WTC11 (cell line): ENCODE measurements around the gene PCBP3.

Experiments
- EMX1 ChIP-seq: fragments of 250-450 bp; sonication (Bioruptor Pico); IDR thresholded peaks from 2 replicates; pipeline ENCODE4 v1.8.0; 2021; ENCODE audit warnings: mild to moderate bottlenecking
- ESRRA ChIP-seq: sonication (generic); formaldehyde crosslinking; IDR thresholded peaks from 2 replicates; pipeline ENCODE4 v1.8.1; 2022; ENCODE audit warnings: mild to moderate bottlenecking, missing genetic modification reagents, borderline replicate concordance
- FOXJ3 ChIP-seq: sonication (generic); formaldehyde crosslinking; IDR thresholded peaks from 2 replicates; pipeline ENCODE4 v1.9.0; 2021; ENCODE audit warnings: missing genetic modification reagents, mild to moderate bottlenecking, borderline replicate concordance
- FOXK1 ChIP-seq: sonication (generic); formaldehyde crosslinking; IDR thresholded peaks from 2 replicates; pipeline ENCODE4 v1.8.0; 2022; ENCODE audit warnings: mild to moderate bottlenecking, moderate library complexity, missing genetic modification reagents
- NR3C1 ChIP-seq: sonication (generic); formaldehyde crosslinking; conservative IDR thresholded peaks from 2 replicates; pipeline ENCODE4 v1.8.1; 2023; ENCODE audit warnings: low read depth, mild to moderate bottlenecking, missing genetic modification reagents
- TEAD1 ChIP-seq: sonication (generic); formaldehyde crosslinking; IDR thresholded peaks from 2 replicates; pipeline ENCODE4 v1.8.0; 2022; ENCODE audit warnings: mild to moderate bottlenecking, missing genetic modification reagents
- TEAD4 ChIP-seq: sonication (generic); formaldehyde crosslinking; IDR thresholded peaks from 2 replicates; pipeline ENCODE4 v1.8.0; 2022; ENCODE audit warnings: mild to moderate bottlenecking, missing genetic modification reagents
- TP53 ChIP-seq: sonication (generic); formaldehyde crosslinking; IDR thresholded peaks from 2 replicates; pipeline ENCODE4 v1.8.1; 2023; ENCODE audit warnings: mild to moderate bottlenecking, missing genetic modification reagents
- ZNF263 ChIP-seq: sonication (generic); formaldehyde crosslinking; IDR thresholded peaks from 2 replicates; pipeline ENCODE4 v1.8.1; 2022; ENCODE audit warnings: low read depth, mild to moderate bottlenecking, moderate library complexity, missing genetic modification reagents
- ZNF671 ChIP-seq: fragments of 250-450 bp; sonication (Bioruptor Pico); IDR thresholded peaks from 2 replicates; pipeline ENCODE4 v1.8.0; 2021; ENCODE audit warnings: mild to moderate bottlenecking
- TF ChIP-seq, protein P1 (sequence below): fragments of 200-600 bp; IDR thresholded peaks from 2 replicates; pipeline ENCODE4 v1.8.0; 2022; ENCODE audit warnings: antibody characterized with exemption
- TF ChIP-seq, protein P2 (sequence below): sonication (generic); formaldehyde crosslinking; IDR thresholded peaks from 2 replicates; pipeline ENCODE4 v1.8.1; 2022; ENCODE audit warnings: missing genetic modification reagents, borderline replicate concordance
- TF ChIP-seq, protein P3 (sequence below): sonication (generic); formaldehyde crosslinking; IDR thresholded peaks from 2 replicates; pipeline ENCODE4 v1.8.1; 2022; ENCODE audit warnings: low read depth, missing genetic modification reagents, borderline replicate concordance
- TF ChIP-seq, protein P4 (sequence below): sonication (generic); formaldehyde crosslinking; IDR thresholded peaks from 2 replicates; pipeline ENCODE4 v1.8.1; 2023; ENCODE audit warnings: mild to moderate bottlenecking, missing genetic modification reagents, borderline replicate concordance

DNA sequence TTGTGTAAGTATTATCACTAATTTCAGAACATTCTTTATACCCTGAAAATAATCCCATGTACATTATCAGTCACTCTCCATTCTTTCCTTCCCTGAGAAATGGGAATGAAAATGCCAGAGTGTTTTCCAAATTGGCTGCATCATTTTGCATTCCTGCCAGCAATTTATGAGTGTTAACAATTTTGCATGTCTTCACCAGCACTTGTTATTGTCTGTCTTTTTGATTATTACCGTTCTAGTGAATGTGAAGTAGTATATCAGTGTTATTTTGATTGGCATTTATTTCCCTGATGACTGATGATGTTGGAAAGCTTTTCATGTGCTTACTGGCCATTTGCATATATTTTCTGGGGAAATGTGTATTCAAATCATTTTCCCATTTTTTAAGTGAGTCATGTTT, 71.9 kb downstream of the PCBP3 start:
- TF ChIP-seq, protein P1, sequence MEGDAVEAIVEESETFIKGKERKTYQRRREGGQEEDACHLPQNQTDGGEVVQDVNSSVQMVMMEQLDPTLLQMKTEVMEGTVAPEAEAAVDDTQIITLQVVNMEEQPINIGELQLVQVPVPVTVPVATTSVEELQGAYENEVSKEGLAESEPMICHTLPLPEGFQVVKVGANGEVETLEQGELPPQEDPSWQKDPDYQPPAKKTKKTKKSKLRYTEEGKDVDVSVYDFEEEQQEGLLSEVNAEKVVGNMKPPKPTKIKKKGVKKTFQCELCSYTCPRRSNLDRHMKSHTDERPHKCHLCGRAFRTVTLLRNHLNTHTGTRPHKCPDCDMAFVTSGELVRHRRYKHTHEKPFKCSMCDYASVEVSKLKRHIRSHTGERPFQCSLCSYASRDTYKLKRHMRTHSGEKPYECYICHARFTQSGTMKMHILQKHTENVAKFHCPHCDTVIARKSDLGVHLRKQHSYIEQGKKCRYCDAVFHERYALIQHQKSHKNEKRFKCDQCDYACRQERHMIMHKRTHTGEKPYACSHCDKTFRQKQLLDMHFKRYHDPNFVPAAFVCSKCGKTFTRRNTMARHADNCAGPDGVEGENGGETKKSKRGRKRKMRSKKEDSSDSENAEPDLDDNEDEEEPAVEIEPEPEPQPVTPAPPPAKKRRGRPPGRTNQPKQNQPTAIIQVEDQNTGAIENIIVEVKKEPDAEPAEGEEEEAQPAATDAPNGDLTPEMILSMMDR, result no peak
- no peak for TF ChIP-seq FOXK1 (CRISPR knock-in tag)
- TF ChIP-seq TEAD4 (CRISPR knock-in tag), result no peak
- TF ChIP-seq ZNF671 (CRISPR knock-in tag), result no peak
- TF ChIP-seq NR3C1 (CRISPR knock-in tag), result no peak
- TF ChIP-seq, protein P2, sequence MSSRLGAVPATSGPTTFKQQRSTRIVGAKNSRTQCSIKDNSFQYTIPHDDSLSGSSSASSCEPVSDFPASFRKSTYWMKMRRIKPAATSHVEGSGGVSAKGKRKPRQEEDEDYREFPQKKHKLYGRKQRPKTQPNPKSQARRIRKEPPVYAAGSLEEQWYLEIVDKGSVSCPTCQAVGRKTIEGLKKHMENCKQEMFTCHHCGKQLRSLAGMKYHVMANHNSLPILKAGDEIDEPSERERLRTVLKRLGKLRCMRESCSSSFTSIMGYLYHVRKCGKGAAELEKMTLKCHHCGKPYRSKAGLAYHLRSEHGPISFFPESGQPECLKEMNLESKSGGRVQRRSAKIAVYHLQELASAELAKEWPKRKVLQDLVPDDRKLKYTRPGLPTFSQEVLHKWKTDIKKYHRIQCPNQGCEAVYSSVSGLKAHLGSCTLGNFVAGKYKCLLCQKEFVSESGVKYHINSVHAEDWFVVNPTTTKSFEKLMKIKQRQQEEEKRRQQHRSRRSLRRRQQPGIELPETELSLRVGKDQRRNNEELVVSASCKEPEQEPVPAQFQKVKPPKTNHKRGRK (CRISPR knock-in tag), result no peak
- no peak for TF ChIP-seq EMX1 (CRISPR knock-in tag)
- no peak for TF ChIP-seq FOXJ3 (CRISPR knock-in tag)
- TF ChIP-seq TP53, result no peak
- no peak for TF ChIP-seq ESRRA (CRISPR knock-in tag)
- TF ChIP-seq ZNF263, result no peak
- TF ChIP-seq, protein P3, sequence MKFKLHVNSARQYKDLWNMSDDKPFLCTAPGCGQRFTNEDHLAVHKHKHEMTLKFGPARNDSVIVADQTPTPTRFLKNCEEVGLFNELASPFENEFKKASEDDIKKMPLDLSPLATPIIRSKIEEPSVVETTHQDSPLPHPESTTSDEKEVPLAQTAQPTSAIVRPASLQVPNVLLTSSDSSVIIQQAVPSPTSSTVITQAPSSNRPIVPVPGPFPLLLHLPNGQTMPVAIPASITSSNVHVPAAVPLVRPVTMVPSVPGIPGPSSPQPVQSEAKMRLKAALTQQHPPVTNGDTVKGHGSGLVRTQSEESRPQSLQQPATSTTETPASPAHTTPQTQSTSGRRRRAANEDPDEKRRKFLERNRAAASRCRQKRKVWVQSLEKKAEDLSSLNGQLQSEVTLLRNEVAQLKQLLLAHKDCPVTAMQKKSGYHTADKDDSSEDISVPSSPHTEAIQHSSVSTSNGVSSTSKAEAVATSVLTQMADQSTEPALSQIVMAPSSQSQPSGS, result no peak
- no peak for TF ChIP-seq TEAD1
- TF ChIP-seq, protein P4, sequence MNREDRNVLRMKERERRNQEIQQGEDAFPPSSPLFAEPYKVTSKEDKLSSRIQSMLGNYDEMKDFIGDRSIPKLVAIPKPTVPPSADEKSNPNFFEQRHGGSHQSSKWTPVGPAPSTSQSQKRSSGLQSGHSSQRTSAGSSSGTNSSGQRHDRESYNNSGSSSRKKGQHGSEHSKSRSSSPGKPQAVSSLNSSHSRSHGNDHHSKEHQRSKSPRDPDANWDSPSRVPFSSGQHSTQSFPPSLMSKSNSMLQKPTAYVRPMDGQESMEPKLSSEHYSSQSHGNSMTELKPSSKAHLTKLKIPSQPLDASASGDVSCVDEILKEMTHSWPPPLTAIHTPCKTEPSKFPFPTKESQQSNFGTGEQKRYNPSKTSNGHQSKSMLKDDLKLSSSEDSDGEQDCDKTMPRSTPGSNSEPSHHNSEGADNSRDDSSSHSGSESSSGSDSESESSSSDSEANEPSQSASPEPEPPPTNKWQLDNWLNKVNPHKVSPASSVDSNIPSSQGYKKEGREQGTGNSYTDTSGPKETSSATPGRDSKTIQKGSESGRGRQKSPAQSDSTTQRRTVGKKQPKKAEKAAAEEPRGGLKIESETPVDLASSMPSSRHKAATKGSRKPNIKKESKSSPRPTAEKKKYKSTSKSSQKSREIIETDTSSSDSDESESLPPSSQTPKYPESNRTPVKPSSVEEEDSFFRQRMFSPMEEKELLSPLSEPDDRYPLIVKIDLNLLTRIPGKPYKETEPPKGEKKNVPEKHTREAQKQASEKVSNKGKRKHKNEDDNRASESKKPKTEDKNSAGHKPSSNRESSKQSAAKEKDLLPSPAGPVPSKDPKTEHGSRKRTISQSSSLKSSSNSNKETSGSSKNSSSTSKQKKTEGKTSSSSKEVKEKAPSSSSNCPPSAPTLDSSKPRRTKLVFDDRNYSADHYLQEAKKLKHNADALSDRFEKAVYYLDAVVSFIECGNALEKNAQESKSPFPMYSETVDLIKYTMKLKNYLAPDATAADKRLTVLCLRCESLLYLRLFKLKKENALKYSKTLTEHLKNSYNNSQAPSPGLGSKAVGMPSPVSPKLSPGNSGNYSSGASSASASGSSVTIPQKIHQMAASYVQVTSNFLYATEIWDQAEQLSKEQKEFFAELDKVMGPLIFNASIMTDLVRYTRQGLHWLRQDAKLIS, result no peak
